NCI-H1694 treated with DMSO at 0.1 percent for 48 hours (cell line): Measurements from ENCODE around the gene USP32.

Experiments
- DNase-seq: peaks from one replicate; lab custom pipeline; 2025; lab: John Stamatoyannopoulos, UW

The USP32 gene

GRCh38 chr17:60154616-60155426, 237.1 kb downstream of the USP32 start:
- DNase-seq = no peak

- DNase-seq = no peak
Observed at GRCh38 chr17:60153606-60154390, 238.1 kb downstream of the USP32 start.

GRCh38 chr17:60151355-60151754, 240.6 kb downstream of the USP32 start:
- no peak for DNase-seq

- no peak for DNase-seq
Observed at GRCh38 chr17:60149691-60150582, 242.0 kb downstream of the USP32 start, which contains the start of gene CA4. Gene CA4, plus strand, starts transcription at chr17:60149973. Its CDS starts 62 bp downstream, at chr17:60150035.

- no peak for DNase-seq
Observed at GRCh38 chr17:60148373-60148772, 243.6 kb downstream of the USP32 start.

- DNase-seq = no peak
Observed at GRCh38 chr17:60147553-60148223, 244.2 kb downstream of the USP32 start.

GRCh38 chr17:60146206-60146605, 245.7 kb downstream of the USP32 start:
- no peak for DNase-seq

- DNase-seq = no peak
Observed at GRCh38 chr17:60145006-60145935, 246.7 kb downstream of the USP32 start.

GRCh38 chr17:60142872-60143499, 248.9 kb downstream of the USP32 start:
- DNase-seq = peak; percentile 90

GRCh38 chr17:60141111-60142018, 250.6 kb downstream of the USP32 start:
- no peak for DNase-seq

- no peak for DNase-seq
Observed at GRCh38 chr17:60139438-60140285, 252.3 kb downstream of the USP32 start.

GRCh38 chr17:60138769-60139437, 253.0 kb downstream of the USP32 start:
- no peak for DNase-seq

- no peak for DNase-seq
Observed at GRCh38 chr17:60137731-60138130, 254.2 kb downstream of the USP32 start.

- no peak for DNase-seq
Observed at GRCh38 chr17:60135951-60136666, 255.8 kb downstream of the USP32 start.

- DNase-seq = peak; percentile 64
Observed at GRCh38 chr17:60135151-60135950, 256.6 kb downstream of the USP32 start.
